ENCODE measurements around the gene RER1.

Gene RER1

DNA sequence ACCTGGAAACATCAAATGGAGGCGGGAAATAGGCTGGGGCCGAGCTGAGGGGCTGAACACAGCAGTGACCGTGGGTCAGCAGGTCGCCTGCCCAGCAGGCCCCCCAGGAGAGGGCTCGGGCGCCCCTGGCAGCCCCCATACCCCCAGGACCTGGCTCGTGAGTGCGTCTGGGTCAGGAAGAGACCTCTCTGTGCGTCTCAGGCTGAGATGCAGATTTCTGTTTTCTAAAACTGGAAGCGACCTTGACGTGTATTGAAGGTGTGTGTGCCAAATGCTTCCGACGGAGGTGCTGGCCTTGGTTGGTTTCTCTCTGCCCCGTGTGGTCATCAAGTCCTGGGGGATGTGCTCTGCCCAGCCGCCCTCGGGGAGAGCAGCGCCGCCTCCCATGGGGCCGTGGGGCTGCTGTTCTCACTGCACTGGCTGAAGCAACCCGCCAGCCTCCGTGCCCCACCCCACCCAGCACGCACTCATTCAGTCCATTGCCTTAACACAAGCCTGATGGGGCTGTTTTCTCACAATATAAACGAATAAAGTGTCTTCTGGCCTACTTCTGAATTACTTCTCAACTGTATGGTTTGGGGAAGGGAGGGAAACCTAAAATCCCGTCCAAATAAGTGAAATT is 13.4 kb downstream of the RER1 start:
- TF ChIP-seq, protein P1, sequence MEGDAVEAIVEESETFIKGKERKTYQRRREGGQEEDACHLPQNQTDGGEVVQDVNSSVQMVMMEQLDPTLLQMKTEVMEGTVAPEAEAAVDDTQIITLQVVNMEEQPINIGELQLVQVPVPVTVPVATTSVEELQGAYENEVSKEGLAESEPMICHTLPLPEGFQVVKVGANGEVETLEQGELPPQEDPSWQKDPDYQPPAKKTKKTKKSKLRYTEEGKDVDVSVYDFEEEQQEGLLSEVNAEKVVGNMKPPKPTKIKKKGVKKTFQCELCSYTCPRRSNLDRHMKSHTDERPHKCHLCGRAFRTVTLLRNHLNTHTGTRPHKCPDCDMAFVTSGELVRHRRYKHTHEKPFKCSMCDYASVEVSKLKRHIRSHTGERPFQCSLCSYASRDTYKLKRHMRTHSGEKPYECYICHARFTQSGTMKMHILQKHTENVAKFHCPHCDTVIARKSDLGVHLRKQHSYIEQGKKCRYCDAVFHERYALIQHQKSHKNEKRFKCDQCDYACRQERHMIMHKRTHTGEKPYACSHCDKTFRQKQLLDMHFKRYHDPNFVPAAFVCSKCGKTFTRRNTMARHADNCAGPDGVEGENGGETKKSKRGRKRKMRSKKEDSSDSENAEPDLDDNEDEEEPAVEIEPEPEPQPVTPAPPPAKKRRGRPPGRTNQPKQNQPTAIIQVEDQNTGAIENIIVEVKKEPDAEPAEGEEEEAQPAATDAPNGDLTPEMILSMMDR (IDR thresholded peaks at IDR 0.05; ENCODE audit: insufficient read depth, low read depth, low read length, missing control alignments), result no peak
- no peak overlapping the region for H3K4me3 ChIP-seq (ENCODE audit: low read depth, low read length)
- no peak for DNase-seq (ENCODE audit: low read depth)

DNA sequence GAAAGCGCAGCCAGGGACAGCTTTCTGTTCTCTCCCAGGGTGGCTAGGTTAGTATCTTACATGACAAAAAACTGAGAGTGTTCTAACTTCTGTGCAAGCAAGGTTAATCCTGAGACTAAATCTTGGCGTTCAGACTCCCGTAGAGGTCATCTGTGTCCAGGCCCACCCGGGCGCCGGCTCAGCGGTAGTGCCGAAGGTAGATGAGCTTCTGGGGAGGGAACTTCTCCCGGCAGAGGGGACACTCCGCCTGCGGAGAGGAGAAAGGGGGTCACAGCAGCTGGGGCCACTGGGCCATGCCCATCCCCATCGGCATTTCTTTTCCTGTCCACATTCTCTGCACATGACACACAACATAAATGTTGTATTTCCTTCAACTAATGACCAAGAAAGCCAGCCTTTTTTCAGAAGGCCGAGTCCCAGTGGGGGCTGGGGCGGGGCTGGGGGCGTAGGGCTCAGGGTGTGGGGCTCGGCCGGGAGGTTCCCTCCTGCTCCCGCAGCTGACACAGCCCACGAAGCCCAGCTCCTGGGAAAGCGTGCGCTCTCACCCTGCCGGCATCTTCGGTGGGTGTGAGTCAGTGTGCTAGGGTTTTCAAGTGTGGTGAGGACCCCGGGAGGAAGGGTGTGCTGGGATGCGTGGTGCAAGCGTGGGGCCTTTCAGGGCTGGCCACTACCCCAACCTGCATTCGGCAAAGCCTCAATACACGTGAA is 14.1 kb downstream of the RER1 start:
- TF ChIP-seq, protein P1 (IDR thresholded peaks at IDR 0.05; ENCODE audit: insufficient read depth, low read depth, low read length, missing control alignments), result no peak
- DNase-seq (ENCODE audit: low read depth), result no peak
- H3K4me3 ChIP-seq (ENCODE audit: low read depth, low read length), result no peak overlapping the region

DNA sequence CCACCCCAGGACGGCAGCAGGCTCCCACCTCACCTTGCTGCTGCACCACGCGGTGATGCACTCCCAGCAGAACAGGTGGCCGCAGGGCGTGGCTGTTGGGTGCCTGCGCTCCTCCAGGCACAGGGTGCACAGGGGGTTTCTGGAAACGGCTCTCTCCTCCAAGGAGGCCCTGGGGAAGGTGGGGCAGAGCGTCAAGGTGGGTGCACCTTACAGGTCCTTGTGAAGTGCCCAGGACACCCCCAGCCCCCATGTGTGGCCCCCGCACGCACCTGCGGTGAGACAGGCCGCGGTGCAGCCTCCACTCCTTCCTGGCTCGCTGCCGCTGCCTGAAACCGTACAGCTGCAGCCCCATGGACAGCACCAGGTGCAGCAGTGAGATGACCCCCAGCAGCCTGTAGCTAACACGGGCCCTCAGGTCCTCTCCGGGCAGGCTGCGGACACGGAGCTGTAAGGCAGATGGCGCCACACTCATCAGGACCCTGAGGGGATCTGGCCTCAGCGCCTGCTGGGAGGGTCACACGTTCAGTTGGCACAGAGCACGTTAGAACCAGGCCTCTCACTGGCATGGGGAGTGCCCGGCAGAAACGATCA is 14.9 kb downstream of the RER1 start:
- H3K4me3 ChIP-seq (ENCODE audit: low read depth, low read length), result no peak overlapping the region
- DNase-seq (ENCODE audit: low read depth), result no peak
- TF ChIP-seq, protein P1 (IDR thresholded peaks at IDR 0.05; ENCODE audit: insufficient read depth, low read depth, low read length, missing control alignments), result no peak

DNA sequence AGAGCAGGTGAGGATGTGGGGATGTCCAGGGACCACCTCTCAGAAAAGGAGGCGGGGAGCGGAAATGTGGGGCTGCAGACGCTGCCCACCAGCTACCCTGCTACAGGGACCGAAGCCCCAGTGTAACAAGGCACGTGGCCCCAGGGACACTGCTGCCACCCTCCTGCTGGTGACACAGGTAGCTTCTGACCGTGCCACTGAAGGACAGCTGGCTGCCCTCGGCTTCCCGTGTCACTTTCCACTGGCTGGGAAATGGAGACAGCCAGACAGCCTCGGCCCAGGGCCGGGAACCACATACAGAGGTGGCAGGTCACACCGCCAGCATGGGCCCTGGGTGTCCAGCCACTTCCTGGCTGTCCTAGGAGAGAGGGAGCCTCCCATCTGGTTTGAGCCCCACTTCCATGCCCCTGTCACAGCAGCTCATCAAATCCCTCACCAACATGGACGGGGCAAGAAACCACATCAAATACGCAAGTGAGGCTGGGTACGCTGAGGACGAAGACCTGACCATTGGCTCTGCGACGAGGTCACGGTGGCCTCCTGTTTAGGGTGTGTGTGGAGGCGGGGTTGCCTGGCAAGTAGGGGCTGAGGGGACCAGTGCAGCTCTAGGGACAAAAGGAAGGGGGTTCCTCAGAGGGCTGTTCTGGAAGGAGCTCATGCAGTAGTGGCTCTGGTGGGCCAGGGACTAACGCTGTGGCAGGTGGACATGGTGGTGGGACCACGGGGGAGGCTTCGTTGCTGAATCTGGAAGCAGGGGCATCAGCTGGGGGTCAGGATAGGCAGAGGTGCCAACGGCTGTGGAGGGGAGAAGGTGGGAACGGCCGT is 15.7 kb downstream of the RER1 start:
- H3K4me3 ChIP-seq (ENCODE audit: low read depth, low read length), result no peak overlapping the region
- TF ChIP-seq, protein P1 (IDR thresholded peaks at IDR 0.05; ENCODE audit: insufficient read depth, low read depth, low read length, missing control alignments), result no peak
- DNase-seq (ENCODE audit: low read depth), result no peak

DNA sequence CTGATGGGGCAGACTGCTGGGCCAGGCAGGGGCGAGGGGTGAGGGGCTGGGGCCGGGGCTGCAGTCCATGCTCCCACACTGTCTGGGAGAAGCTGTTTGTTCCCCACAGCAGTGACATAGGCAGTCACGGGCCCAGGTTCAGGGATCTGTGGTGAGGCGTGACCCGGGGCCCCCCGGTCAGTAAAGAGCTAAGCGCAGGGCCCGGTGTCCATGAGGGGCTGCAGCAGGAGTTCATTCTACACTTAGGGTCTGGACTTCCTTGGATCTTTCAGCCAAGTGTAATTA is 16.3 kb downstream of the RER1 start:
- no peak for DNase-seq (ENCODE audit: low read depth)
- H3K4me3 ChIP-seq (ENCODE audit: low read depth, low read length), result no peak overlapping the region
- TF ChIP-seq, protein P1 (IDR thresholded peaks at IDR 0.05; ENCODE audit: insufficient read depth, low read depth, low read length, missing control alignments), result no peak

DNA sequence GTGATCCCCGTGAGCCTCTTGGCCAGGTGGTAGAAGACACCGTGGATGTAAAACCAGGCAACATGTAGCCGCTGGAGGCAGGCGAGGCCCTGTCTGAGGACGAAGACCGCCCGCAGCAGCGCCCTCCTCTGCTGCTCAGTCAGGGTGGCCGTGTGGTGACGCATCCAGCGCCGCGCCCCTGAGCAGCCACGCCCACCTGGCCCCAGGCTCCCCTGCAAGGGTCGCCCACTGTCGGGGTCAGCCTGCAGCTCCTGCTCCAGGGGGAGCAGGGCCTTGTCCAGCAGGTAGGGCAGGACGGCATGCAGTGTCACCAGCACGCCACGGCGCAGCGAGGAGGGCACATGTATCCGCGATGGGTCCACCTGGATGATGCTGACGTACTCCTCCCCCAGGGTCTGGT is 16.8 kb downstream of the RER1 start:
- TF ChIP-seq, protein P1 (IDR thresholded peaks at IDR 0.05; ENCODE audit: insufficient read depth, low read depth, low read length, missing control alignments), result no peak
- DNase-seq (ENCODE audit: low read depth), result no peak
- H3K4me3 ChIP-seq (ENCODE audit: low read depth, low read length), result no peak overlapping the region
